Measurements from ENCODE around the gene ATRIP. TPM values are rescaled to one million over a fixed set of nuclear protein-coding genes. Genes with fewer than 3 reads are reported as not detected.

ATRIP gene
- total and polyA plus RNA-seq, 10 of the 15 experiments (the other 5 are each of a cell fraction or from before 2014, with no cell fraction given): 1.4 to 16.0 (median 10.1) TPM

GRCh38 chr3:48428572-48429316, 17.8 kb upstream of the ATRIP start:
- BruUV-seq (replicated peaks): no TSS peak
- in situ Hi-C loops (cut with MboI) (no loop called here), intact Hi-C loops (cut with micrococcal nuclease; ENCODE audit: unreplicated experiment) (no loop called here)
- H3K27me3 ChIP-seq (replicated peaks in 1 of 2; ENCODE audit: control insufficient read depth in 2 of 2, insufficient read depth in 2 of 2, low read length in 1 of 2): no peaks in the 10 kb centered on the region
- POLR2A ChIA-PET: interaction anchor here (2.2 kb wide), 1 partner anchor 11 kb away, joined by 7 read pairs; the partner anchor contains the start of genes CCDC51 and TMA7
- WGBS (ENCODE audit: insufficient coverage, insufficient replicate concordance, low lambda C conversion rate, missing lambda C conversion rate): 15% methylated on average over 24 of the region's 60 CpGs
- H3K4me1 ChIP-seq (ENCODE audit: control insufficient read depth, insufficient read depth, low read length): peaks cover 24% of the 10 kb centered on the region
- RAD21 ChIA-PET (ENCODE audit: unreplicated experiment): interaction anchor here (0.6 to 1.8 kb wide), 4 partner anchors 11 to 246 kb away, joined by 3 to 6 read pairs (median 3); partner anchors contain the start of genes CCDC51 and TMA7
- CTCF ChIA-PET: interaction anchor here (2.0 kb wide), 1 partner anchor 28 kb away, joined by 9 read pairs; no protein-coding TSS in a partner anchor
- no peaks in the 10 kb centered on the region for H4K20me1 ChIP-seq (ENCODE audit: control insufficient read depth, insufficient read depth)
- H3K79me2 ChIP-seq (ENCODE audit: control insufficient read depth, insufficient read depth, low read length): no peaks in the 10 kb centered on the region
- no peak for FAIRE-seq
- H3K4me2 ChIP-seq (ENCODE audit: control insufficient read depth, insufficient read depth): peak overlapping the region; percentile 77
- SMC1A ChIA-PET (ENCODE audit: uncharacterized antibody, unreplicated experiment): interaction anchor here (1.1 to 1.2 kb wide), 2 partner anchors 28 kb away, joined by 4 to 7 read pairs; no protein-coding TSS in a partner anchor
- no peak overlapping the region for H3K27ac ChIP-seq (ENCODE audit: control insufficient read depth, insufficient read depth)
- H2AFZ ChIP-seq (ENCODE audit: control insufficient read depth, low read depth, low read length): peak overlapping the region; percentile 77
- H3K36me3 ChIP-seq (ENCODE audit: control insufficient read depth in 2 of 2, insufficient read depth in 2 of 2, low read length in 1 of 2): peaks cover 2 to 16% of the 10 kb centered on the region in 2 experiments; a peak in 2 of 4 replicates
- DNase-seq (ENCODE audit: low read depth, low spot score): no peak
- ATAC-seq: peak; percentile 66
- H3K9ac ChIP-seq (ENCODE audit: control insufficient read depth, insufficient read depth, low read length): peak overlapping the region; percentile 60; the same call in 1 of the 2 replicates
- peak overlapping the region; percentile 68 for H3K4me3 ChIP-seq
- no peaks in the 10 kb centered on the region for H3K9me3 ChIP-seq (replicated peaks; ENCODE audit: control insufficient read depth, insufficient read depth, low read length)
- TF ChIP-seq RCOR1 (conservative IDR thresholded peaks at IDR 0.05; ENCODE audit: low read depth, low read length) (no peak), ZZZ3 (IDR thresholded peaks at IDR 0.05; ENCODE audit: control insufficient read depth, insufficient read length, low read depth) (no peak), CBX5 (IDR thresholded peaks at IDR 0.05; ENCODE audit: low read depth) (no peak), JUND (IDR thresholded peaks at IDR 0.05; ENCODE audit: low read depth, low read length) (no peak), CBX3 (IDR thresholded peaks at IDR 0.05; ENCODE audit: borderline replicate concordance, low read depth) (no peak), NR2F1 (conservative IDR thresholded peaks at IDR 0.05) (no peak), PRDM15 (CRISPR knock-in tag; IDR thresholded peaks at IDR 0.05) (no peak), RB1 (IDR thresholded peaks at IDR 0.05; ENCODE audit: borderline replicate concordance) (0 out of 2 replicates have a peak, but pooled peaks have one; percentile 9), HDGF (IDR thresholded peaks at IDR 0.05) (no peak), SIX5 (IDR thresholded peaks at IDR 0.05; ENCODE audit: low read depth, low read length, severe bottlenecking) (no peak), SMARCA5 (IDR thresholded peaks at IDR 0.05) (no peak), SUPT20H (IDR thresholded peaks at IDR 0.05; ENCODE audit: borderline replicate concordance, control insufficient read depth, low read depth, low read length) (no peak), E4F1 (IDR thresholded peaks at IDR 0.05; ENCODE audit: borderline replicate concordance, partially characterized antibody) (no peak), PML (IDR thresholded peaks at IDR 0.05; ENCODE audit: low read length) (no peak), HSF1 (IDR thresholded peaks at IDR 0.05; ENCODE audit: low read depth, low read length) (no peak), ETV6 (conservative IDR thresholded peaks at IDR 0.05 in 1 of 2, IDR thresholded peaks at IDR 0.05 in 1 of 2; ENCODE audit: borderline replicate concordance in 1 of 2, low read depth in 1 of 2) (no peak)

Measured in GM12878 (cell line).